Suppressor macrophage treated with lipopolysaccharide for 4 hours (primary cell): ENCODE results near the gene FCF1.

Experiments
- DNase-seq: peaks from one replicate; pipeline ENCODE4 v3.0.0-alpha.2; 2020

The FCF1 gene, protein sequence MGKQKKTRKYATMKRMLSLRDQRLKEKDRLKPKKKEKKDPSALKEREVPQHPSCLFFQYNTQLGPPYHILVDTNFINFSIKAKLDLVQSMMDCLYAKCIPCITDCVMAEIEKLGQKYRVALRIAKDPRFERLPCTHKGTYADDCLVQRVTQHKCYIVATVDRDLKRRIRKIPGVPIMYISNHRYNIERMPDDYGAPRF

DNA sequence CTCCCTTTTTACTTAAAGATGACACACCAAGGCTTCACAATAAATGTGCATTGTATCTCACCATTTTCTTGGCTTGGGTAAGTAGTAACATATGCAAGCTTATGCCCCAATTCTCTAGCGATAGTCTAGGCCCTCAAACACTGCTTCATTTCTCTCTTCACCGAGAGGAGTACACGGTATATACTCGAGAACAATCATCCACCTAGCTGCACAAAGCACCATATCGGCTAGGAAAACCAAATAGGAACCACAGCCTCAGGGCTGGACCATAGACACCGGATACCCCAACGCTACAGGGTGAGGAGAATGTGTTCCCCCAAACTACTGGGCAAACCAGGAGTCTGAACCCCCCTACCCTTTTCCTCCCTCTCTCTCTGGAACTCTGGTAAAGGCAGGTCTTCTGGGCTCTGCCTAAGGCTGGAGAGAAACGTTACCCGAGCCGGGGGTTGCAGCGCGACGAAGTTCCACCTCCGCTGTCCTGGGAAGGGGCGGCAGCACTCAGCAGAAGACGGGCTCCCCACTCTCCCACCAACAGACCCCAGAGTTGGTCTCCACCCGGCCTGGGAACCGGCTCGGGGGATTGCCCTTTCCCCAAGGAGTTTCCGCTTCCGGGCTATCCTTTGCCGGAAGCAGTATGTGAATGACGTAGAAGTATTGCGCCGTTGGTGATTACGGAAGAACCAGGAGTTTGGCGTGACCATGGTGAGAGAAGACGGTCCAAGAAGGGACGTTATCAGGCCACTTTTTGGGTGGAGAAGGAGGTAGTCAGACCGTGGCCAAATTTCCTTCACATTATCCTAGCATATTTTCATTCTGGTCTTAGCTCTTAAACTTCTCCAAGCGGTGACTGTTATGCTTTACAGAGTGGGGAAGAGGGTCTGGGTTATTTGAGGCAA is at the start of gene FCF1, which contains the start of gene AREL1:
TSS of gene FCF1 (plus strand) at position 646 of the 896 bp plus-strand sequence. CDS start at position 700, 54 bp downstream.
TSS of gene AREL1 (minus strand) at position 582 of the 896 bp plus-strand sequence. CDS start 27,465 bp downstream, outside the sequence.
- DNase-seq: peak; percentile 95

DNA sequence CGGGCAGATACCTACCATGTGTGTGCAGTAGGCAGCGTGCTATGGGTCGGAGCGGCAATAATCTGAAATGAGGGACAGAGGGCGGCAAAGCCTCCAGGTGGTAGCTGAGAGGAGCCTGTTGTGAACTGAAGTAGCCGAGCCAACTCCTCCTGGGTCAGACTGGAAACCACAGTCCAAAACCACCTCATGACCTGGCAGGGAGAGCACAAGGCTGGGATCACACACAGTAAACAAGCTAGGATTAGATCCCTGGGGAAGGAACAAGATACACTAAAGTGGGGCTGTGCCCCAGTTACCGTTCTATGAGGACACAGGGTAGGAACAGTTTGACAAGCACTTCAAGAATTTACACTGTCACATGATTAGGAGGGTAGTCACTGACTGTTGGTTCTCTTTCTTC is 49.1 kb upstream of the FCF1 start:
- DNase-seq: no peak

DNA sequence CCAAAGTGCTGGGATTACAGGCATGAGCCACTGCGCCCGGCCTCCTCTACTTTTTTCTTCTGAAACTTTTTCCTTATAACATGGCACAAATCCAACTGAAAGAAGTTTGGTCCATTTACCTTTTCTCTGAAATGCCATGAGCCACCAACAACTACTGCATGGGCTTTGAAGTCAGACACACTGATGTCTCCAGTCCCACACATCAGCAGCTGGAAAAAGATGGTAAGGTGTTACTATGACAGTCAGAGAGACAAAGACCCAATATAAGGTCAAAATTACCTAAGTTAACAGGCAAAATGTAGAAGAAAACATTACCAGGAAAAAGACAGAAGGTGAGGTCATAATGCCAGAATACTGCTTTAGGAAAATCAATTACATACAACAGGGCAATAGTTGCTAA is 48.2 kb upstream of the FCF1 start:
- DNase-seq: no peak

DNA sequence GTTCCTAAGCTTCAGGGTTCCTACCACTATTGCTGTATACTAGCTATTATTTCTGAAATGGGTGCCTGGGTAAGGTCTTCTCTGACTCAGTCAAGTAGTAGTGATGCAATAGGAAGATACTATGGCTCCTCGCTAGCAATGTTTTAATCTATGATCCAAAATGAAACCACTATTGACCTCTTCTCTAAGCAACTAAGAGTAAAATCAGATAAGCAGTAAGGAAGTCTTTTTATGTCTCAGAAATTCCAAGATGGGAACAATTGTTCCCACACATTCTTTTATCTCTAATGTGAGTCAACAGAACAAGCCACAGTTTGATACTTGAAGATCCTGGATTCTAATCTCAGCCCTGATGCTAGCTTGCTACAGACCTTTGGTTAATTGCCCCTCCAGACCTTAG is 45.2 kb upstream of the FCF1 start:
- no peak for DNase-seq

DNA sequence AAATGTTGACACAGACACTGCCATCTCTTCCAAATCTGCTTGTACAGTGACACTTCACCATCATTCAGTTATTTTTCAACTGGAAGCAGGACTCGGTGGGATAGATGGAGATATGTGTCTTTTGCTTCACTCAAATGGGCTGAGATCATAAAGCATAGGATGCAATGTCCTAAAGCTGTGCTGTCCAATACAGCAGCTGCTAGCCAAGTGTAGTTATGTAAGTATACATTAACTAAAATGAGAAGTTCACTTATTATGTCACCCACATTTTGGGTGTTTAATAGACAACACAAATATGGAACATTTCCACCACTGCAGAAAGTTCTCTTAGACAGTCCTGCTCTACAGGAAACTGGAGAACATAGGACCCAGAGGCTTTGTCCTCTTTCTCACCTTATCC is 43.7 kb upstream of the FCF1 start:
- DNase-seq: no peak

DNA sequence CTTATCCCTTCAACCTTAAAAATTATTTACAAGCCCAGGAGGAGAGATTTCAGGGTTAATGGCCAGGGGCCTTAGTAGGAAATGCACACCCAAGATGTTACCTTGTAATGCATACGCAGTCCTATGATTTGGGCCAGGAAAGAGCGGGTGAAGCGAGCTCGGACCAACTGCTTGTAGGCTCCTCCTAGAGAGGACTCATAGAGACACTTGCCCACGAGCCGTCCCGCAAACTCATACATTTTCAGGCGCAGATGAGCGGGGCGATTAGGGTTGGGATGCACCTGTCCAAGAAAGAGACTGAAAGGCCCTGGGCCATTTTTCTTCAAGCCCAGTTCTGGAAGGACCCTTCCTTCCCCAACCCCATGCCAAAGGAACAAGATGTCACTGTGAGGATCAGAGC is 43.1 kb upstream of the FCF1 start:
- DNase-seq: no peak

DNA sequence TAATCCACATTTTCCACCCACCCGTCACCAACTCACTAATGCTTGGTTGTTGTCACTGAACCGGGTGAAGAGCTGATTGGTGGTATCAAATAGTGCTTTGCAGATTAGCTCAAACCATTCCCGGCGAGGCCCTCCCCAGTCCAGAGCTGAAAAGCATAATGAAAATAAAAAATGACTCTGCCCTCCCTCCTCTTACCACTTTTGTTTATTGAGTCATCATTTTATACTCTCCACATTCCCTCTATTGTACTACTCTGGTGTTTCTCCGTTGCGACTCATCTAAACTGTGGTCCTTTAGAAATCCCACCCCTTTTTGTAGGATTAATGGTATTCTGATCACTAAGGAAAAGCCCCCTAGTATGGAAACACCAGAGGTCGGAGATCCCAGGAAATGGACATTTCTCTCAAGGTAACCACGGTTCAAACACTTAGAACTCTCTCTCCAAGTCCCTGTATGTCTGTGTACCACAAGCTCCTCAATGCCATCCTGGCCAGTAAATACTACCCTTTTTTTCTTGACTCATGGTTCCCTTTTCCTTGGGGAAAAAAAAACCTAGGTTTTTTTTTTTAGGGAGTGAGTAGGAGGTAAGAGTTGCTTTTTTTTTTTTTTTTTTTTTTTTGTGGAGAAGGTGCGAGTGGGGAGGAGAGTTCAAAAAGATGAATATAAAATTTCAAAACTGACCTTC is 42.1 kb upstream of the FCF1 start:
- DNase-seq: no peak

DNA sequence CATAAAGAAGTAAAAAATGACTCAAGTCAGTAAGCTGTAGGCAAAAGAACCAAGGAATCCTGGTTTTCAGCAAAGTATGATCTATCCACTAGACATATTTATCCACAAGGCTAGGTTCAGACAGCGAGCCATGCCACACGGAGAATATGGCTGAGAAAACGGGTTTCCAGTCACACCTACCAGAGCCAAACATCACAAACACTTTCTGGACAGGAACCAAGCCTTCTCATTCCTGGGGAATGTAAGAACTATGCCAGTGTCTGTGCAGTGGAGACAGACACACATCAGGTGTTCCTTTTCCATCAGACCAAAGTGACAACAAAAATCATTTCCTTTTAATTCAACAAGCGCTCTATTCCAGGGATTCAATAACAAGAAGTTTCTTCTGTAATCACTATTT is 41.2 kb upstream of the FCF1 start:
- no peak for DNase-seq

DNA sequence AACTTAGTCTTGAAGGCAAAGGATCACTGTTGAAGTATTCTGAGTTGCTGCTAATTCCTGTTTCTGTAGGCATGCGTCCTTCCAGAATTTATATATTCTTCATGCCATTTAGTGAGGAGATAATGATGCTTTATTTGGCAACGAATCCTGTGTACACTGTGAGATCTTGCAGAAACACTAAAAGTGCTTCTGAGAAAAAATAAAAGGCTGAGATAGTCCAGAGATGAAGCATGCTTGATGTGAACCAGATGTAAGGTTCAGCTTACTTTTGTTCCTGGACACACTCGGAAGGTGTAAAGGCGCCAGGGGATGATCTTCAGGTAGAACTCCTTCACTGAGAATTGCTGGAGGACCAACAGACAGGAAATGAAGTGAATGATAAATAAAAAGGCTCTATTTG is 39.2 kb upstream of the FCF1 start:
- DNase-seq: no peak

DNA sequence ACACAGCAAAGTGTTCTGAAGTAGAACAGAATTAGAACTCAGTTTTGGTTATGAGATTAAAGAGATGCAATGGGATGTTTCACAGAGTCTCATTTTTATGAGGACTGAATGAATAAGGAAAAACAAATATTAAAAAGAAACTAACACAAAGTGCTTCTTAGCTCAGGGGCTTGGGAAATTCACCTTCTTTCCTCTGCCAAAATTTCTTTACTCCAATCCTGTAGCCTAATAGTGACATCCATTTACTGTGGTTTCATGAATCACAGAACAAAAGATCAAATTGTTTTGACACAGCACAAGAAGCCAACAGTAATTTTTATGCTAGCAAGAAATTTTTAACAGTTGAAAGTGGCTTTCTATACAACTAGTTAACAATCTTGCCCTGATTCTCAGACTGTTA is 37.7 kb upstream of the FCF1 start:
- no peak for DNase-seq

DNA sequence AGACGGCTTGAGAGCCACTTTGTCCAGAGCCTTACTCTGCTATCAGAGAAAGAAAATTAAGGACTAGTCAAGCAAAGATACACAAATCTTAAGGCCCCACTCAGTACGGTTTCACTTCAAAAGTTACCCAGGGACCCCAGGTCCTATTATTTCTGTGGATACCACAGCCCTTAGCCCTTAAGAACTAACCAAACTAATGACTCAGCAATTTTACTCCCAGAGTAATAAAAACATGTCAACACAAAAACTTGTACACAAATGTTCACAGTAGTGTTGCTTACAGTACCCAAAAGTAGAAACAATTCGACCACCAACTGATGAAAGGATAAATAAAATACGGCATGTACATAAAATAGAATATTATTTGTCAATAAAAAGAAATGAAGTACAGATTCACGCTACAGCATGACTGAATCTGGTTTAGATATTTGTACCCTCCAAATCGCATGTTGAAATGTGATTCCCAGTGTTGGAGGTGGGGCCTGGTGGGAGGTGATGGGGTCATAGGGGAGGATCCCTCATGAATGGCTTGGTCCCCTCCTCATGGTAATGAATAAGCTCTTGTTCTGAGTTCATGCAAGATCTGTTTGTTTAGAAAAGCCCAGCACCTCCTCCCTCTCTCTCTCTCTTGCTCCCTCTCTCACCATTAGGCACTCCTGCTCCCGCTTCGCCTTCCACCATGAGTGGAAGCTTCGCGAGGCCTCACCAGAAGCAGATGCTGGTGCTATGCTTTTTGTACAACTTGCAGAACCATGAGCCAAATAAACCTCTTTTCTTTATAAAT is 30.6 kb upstream of the FCF1 start:
- DNase-seq: no peak

DNA sequence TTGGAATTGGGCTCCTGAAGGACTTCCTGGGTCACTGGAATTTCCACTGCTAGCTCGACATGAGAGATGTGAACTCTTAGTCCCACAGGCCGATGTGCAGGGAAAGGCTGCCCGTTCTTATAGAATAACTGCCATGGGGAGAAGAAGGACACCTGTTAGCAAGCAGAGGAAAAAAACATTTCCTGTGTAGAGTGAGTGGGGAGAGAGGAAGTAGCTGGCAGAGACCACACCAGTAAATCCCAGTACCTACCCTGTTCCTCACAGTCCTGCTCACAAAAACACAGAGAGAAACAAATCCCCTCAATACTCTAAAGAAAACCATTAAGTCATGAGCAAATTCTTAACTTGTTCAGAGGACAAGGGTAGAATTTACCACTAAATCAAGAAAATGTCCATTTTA is 29.5 kb upstream of the FCF1 start:
- DNase-seq: no peak

DNA sequence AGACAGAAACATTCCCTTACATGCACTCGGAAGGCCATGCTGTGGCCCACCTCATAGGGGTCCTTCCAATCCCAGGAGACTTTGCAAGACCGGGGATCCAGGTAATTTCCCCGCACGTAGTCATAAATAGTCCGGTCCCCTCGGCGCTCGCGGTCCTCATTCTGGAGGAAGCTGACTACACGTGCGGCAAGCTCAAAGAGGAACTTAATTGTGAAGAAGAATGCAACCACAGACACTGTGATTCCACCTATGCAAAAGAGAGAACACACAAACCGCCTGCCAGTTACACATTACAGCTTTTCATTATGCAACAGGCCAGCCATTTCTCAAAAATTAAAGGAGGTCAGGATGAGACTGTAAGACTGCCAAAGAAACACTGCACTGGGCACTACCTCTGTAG is 28.5 kb upstream of the FCF1 start:
- peak; percentile 54 for DNase-seq

DNA sequence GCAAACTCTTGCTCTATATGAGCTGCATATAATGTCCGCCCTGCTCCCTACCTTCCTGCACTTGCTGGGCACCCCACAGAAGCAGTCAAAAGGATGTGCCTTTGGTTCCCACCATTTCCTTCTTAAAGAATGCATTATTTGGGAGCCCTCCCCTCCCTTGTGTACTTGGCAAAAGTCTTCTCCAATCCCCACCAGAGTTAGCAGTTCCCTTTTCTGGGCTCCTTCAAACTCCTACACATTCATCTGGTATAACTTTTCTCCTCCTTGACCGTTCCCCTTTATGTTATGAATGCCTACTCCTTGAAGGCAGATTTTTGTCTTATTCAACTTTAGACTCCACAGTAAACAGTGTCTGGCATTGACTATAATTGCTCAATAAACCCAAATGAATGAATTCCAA is 27.9 kb upstream of the FCF1 start:
- DNase-seq: peak; percentile 45

DNA sequence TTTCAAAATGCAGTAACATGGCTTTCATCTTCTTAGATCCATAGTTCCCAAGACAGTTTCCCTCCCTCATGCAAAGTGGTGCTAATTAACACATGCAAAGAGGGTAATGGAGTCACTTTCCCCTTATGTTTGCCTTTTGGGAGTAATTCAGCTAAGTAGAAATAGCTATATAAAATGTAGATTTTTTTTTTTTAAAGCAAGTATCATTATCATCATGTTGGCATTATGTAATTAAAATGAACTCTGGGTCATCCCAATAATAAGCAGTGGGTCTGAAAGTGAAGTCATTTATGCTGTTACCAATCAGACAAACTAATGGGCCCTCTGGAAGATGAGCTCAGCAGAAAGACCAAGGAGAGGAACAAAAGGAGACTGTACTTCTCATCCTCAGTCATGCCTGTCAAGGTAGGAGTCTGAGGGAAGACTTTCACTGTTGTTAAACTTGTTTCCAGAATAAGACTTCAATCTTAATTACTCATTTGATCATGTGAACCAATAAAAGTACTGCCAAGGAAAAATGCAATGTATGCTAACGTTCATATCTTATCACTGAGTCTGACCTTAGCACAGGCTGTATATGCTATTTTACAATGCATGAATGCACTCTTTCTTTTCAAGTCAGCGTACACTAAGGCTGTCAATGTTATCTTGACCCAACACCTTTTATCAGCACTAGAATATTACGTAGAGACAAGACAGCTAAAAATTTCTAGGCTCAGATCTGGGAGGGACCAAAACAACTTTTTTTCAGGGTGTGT is 26.8 kb upstream of the FCF1 start:
- DNase-seq: no peak

DNA sequence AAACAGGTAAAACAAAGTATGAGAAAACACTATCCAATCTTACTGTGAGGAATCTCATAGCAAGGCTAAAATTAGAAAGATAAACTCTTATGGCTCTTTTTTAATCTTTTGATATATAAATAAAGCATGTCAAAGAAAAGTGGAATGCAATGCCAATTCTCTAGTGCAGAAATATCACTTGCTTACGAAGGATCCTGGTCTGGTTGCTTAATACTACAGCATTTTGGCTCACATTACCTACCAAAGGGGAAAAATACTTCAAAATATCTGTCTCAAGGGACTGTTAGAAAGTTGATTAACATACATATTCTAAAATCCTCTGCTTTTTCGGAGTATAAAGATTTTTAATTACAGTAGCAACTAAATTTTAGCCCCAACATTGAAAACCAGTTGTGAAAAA is 21.5 kb upstream of the FCF1 start:
- no peak for DNase-seq

DNA sequence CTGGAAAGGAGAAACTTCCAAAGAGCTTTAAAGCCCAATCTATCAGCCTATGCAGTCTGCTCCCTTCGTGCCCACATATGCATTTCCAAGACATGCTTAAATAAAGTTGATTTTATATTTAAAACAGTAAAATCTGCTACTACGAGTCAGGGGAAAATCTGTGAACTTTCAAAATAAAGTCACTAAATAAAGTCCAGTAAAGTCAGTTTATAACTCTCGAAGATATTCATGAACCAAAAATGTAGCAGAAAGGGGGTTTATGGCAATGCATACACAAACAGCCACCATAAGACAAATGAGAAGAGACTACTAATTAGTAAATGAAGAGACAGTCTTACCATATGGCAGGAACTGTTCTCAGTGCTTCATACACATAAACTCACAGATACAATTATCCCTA is 19.8 kb upstream of the FCF1 start:
- no peak for DNase-seq

DNA sequence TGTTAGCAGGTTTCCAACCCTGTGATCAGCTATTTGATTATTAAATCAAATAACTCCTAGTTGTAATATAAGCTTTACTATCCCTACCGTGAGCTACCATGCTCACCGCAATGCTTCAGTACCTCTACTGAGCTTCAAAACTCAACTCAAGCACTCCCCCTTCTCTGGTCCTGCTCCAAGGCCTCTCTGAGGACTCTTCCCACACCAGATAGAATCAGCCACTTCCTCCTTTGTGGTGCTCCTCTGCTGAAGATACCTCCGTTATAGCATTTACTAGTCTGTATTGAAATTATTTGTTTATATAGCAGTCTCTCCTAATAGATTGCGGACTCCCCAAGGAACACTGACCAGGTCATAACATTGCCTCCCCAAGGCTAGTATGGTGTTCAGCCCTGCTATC is 17.5 kb upstream of the FCF1 start:
- no peak for DNase-seq

DNA sequence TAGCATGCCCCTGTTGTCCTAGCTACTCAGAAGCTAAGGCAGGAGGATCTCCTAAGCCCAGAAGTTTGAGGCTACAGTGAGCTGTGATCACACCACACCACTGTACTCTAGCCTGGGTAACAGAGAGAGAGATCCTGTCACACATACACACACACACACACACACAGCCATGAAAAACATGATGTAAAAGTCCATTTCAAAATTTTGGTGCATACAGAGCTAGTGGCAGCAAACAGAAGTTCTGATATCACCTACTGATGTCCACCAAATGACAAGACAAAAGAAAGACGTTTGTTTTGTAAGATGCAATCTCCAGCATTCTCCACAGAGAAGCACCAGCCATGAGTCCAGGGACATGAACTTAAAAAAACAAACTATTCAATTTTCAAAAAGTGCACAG is 15.9 kb upstream of the FCF1 start:
- DNase-seq: no peak

DNA sequence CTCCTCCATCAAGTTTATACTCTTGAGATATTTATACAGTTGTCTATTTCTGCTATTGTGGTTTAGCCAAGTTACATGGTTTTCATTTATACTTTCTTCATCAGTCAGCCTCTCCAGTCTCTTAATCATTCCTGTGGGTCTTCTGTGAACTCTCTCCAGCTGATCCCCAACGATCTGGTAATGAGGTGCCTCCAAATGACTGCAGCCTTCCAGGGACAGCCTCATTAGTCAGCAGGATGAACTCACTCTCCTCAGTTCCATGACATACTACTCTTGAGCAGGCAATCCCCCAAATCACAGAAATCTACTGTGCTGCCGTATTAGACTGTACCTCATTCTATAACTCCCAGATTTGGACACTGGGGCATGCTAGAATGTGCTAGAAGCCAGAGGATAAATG is 15.4 kb upstream of the FCF1 start:
- peak; percentile 45 for DNase-seq

DNA sequence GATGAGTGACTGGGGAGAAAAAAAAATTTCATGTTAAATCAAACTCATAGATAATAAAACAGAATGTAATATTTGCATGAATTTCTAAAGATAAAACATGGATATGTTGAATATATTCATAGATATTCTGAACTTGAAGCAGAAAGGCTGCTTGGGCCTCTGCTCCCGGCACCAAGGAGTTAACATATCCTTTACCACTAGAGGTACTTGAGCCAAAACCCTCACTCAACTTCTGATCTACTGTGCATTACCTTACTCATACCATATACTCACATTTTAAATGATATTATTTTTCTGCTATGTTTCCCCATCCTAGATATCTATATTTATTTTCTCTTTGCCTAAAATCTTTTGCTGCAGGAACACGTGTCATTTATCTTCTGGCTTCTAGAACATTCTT is 15.0 kb upstream of the FCF1 start:
- no peak for DNase-seq

DNA sequence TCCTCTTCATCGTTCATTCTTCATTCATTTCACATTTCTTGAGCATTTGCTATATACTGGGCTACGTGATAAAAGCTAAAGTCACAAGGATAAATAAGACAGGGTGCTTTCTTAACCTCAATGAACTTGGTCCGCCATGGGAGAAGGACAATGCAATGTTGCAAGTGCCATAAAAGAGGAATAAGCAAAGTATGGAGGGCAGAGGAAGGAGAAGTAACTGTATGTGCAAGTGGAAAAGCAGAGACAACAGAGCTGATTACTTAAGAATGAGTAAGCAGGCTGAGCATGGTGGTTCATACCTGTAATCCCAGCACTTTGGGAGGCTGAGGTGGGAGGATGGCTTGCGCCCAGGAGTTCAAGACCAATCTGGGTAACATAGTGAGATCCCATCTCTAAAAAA is 14.5 kb upstream of the FCF1 start:
- DNase-seq: peak; percentile 73
